Esophagus muscularis mucosa (tissue), 4 donors: Measurements from ENCODE around the gene PHYKPL.

Experiments
- CTCF ChIP-seq, 3 experiments: fragments of 200-600 bp in 2 of 3; fragments of 450-650 bp in 1 of 3; sonication (generic) in 2 of 3; IDR thresholded peaks; one replicate each; pipeline ENCODE4 v1.5.1; 2017 to 2019; ENCODE audit warnings: antibody characterized with exemption in 3 of 3, mild to moderate bottlenecking in 2 of 3, moderate library complexity in 1 of 3
- EP300 ChIP-seq: sonication (generic); formaldehyde crosslinking; IDR thresholded peaks from one replicate; pipeline ENCODE4 v1.6.1; 2017; ENCODE audit warnings: antibody characterized with exemption
- POLR2A ChIP-seq: fragments of 450-650 bp; IDR thresholded peaks from one replicate; pipeline ENCODE4 v1.6.1; 2017; ENCODE audit warnings: antibody characterized with exemption, moderate library complexity, mild to moderate bottlenecking, low read depth

GRCh38 chr5:178269499-178269898 lies 36.9 kb upstream of the PHYKPL start:
- TF ChIP-seq CTCF (IDR thresholded peaks at IDR 0.05) (no peak), EP300 (no peak), POLR2A (no peak)
